ENCODE data around the gene ABHD13. TPM values are rescaled to one million over a fixed set of nuclear protein-coding genes. Genes with fewer than 3 reads are reported as not detected.

ABHD13 gene
- total RNA-seq, 1 experiment from 2014 or later: 4.1 TPM

GRCh38 chr13:108263621-108264355 is 45.6 kb downstream of the ABHD13 start:
- Histone ChIP-seq H3K79me2 (ENCODE audit: insufficient read depth, low read length) (no peaks in the 10 kb centered on the region), H3K4me3 (replicated peaks in 1 of 2; ENCODE audit: low read depth in 1 of 2, low read length in 2 of 2) (no peak overlapping the region), H3K9ac (ENCODE audit: low read length) (no peak overlapping the region), H4K20me1 (ENCODE audit: insufficient read depth) (no peaks in the 10 kb centered on the region), H3K9me3 (ENCODE audit: control insufficient read depth in 1 of 2, insufficient read depth in 1 of 2, low read depth in 1 of 2, low read length in 2 of 2) (no peaks in the 10 kb centered on the region), H3K9me2 (ENCODE audit: insufficient read depth) (no peaks in the 10 kb centered on the region), H2AFZ (ENCODE audit: low read depth, low read length, poor library complexity, severe bottlenecking) (no peak overlapping the region), H3K4me1 (ENCODE audit: control insufficient read depth in 1 of 2, insufficient read depth in 2 of 2, low read length in 2 of 2) (no peaks in the 10 kb centered on the region), H3K4me2 (ENCODE audit: low read length) (no peak overlapping the region), H3K36me3 (ENCODE audit: control insufficient read depth in 1 of 2, insufficient read depth in 2 of 2, low read length in 2 of 2) (no peaks in the 10 kb centered on the region), H3K27ac (ENCODE audit: low read depth, low read length) (no peak overlapping the region), H3K27me3 (ENCODE audit: insufficient read depth, low read length) (no peaks in the 10 kb centered on the region)
- ChIA-PET RAD21 (ENCODE audit: low non-redundant PET in 1 of 2, low total read pairs in 2 of 2, uncharacterized antibody in 2 of 2, unreplicated experiment in 2 of 2) (no interaction called here), CTCF (no interaction called here), POLR2A (no interaction called here)
- ATAC-seq: no peak
- TF ChIP-seq ATF3 (IDR thresholded peaks at IDR 0.05): no peak
- TF ChIP-seq CTCF (IDR thresholded peaks at IDR 0.05 in 2 of 3, conservative IDR thresholded peaks at IDR 0.05 in 1 of 3; ENCODE audit: borderline replicate concordance in 1 of 3, insufficient read depth in 1 of 3, low read depth in 2 of 3, low read length in 2 of 3): no peak
- no peak for TF ChIP-seq JUND (IDR thresholded peaks at IDR 0.05)
- no peak for TF ChIP-seq POLR2AphosphoS5 (IDR thresholded peaks at IDR 0.05; ENCODE audit: low read depth, low read length)
- no peak for TF ChIP-seq TCF7L2 (IDR thresholded peaks at IDR 0.05; ENCODE audit: borderline replicate concordance, extremely low read depth, insufficient read depth, insufficient read length)
- no peak for TF ChIP-seq EGR1 (IDR thresholded peaks at IDR 0.05; ENCODE audit: low read depth)
- no peak for TF ChIP-seq CBX3 (IDR thresholded peaks at IDR 0.05; ENCODE audit: low read depth)
- no peak for TF ChIP-seq POLR2A (IDR thresholded peaks at IDR 0.05; ENCODE audit: borderline replicate concordance, extremely low read depth, insufficient read depth, insufficient read length)
- TF ChIP-seq SIN3A (IDR thresholded peaks at IDR 0.05; ENCODE audit: low read depth): no peak
- intact Hi-C loops (cut with micrococcal nuclease): no loop called here
- DNase-seq (ENCODE audit: low read depth, low spot score): no peak
- BruUV-seq (replicated peaks): no TSS peak

Measured in HCT116 (cell line).